KBM-7 (cell line): Measurements from ENCODE around the gene PREPL.

Experiments
- DNase-seq: peaks from one replicate; pipeline ENCODE4 v3.0.0-alpha.2; 2015
- in situ Hi-C: fragments of 300-500 bp; cut with MboI; formaldehyde crosslinking; loops from 2 replicates; pipeline ENCODE4 v1.14.3; 2020; ENCODE audit warnings: low sequenced_read_pairs, low pct_unique_long_range_greater_than_20kb, mixed read lengths

PREPL gene

GRCh38 chr2:44351676-44352075 is 9.6 kb downstream of the PREPL start:
- DNase-seq, result no peak
- in situ Hi-C loops, result no loop called here

GRCh38 chr2:44351088-44351487 is 10.2 kb downstream of the PREPL start:
- DNase-seq, result no peak
- in situ Hi-C loops, result no loop called here

- no peak for DNase-seq
- in situ Hi-C loops, result no loop called here
Measured at GRCh38 chr2:44349506-44349905, 11.8 kb downstream of the PREPL start.

GRCh38 chr2:44348400-44348799 is 12.9 kb downstream of the PREPL start:
- no peak for DNase-seq
- in situ Hi-C loops, result no loop called here

- DNase-seq, result no peak
- in situ Hi-C loops, result no loop called here
Measured at GRCh38 chr2:44347526-44347925, 13.8 kb downstream of the PREPL start.

- in situ Hi-C loops, result no loop called here
- DNase-seq, result peak; percentile 24
Measured at GRCh38 chr2:44342854-44343253, 18.4 kb downstream of the PREPL start.

- DNase-seq, result no peak
- in situ Hi-C loops, result no loop called here
Measured at GRCh38 chr2:44335806-44336538, 25.3 kb downstream of the PREPL start.

- no peak for DNase-seq
- in situ Hi-C loops, result no loop called here
Measured at GRCh38 chr2:44333994-44334393, 27.3 kb downstream of the PREPL start.

GRCh38 chr2:44330801-44331200 is 30.5 kb downstream of the PREPL start:
- DNase-seq, result no peak
- in situ Hi-C loops, result no loop called here

GRCh38 chr2:44329343-44329742 is 32.0 kb downstream of the PREPL start:
- DNase-seq, result no peak
- in situ Hi-C loops, result no loop called here

- no peak for DNase-seq
- in situ Hi-C loops, result no loop called here
Measured at GRCh38 chr2:44328750-44329149, 32.5 kb downstream of the PREPL start.

- in situ Hi-C loops, result no loop called here
- no peak for DNase-seq
Measured at GRCh38 chr2:44326548-44327264, 34.6 kb downstream of the PREPL start.

GRCh38 chr2:44325897-44326296 is 35.4 kb downstream of the PREPL start:
- in situ Hi-C loops, result no loop called here
- no peak for DNase-seq

GRCh38 chr2:44324971-44325426 is 36.3 kb downstream of the PREPL start:
- in situ Hi-C loops, result no loop called here
- no peak for DNase-seq

GRCh38 chr2:44321360-44321759 is 39.9 kb downstream of the PREPL start:
- no peak for DNase-seq
- in situ Hi-C loops, result no loop called here

- in situ Hi-C loops, result no loop called here
Measured at GRCh38 chr2:44320832-44321231, 40.5 kb downstream of the PREPL start.

GRCh38 chr2:44315945-44316344 is 45.3 kb downstream of the PREPL start:
- in situ Hi-C loops, result no loop called here
- DNase-seq, result no peak

More at GRCh38 chr2:44320832-44321231, 40.5 kb downstream of the PREPL start:
- no peak for DNase-seq

GRCh38 chr2:44314362-44314761 is 46.9 kb downstream of the PREPL start:
- in situ Hi-C loops, result no loop called here
- DNase-seq, result no peak

GRCh38 chr2:44310287-44310686 is 51.0 kb downstream of the PREPL start:
- DNase-seq, result peak; percentile 9
- in situ Hi-C loops, result no loop called here

- no peak for DNase-seq
- in situ Hi-C loops, result no loop called here
Measured at GRCh38 chr2:44305882-44306281, 55.4 kb downstream of the PREPL start.

GRCh38 chr2:44304258-44304657 is 57.0 kb downstream of the PREPL start:
- in situ Hi-C loops, result no loop called here
- no peak for DNase-seq
